OCI-LY1 (cell line): ENCODE data around the gene TBC1D2B.

Source experiments
- CTCF ChIP-seq: fragments of 200-600 bp; sonication (generic), shearing (Covaris generic); IDR thresholded peaks from 2 replicates; pipeline ENCODE4 v1.5.1; 2017; ENCODE audit warnings: mild to moderate bottlenecking, antibody characterized with exemption, low read length, moderate library complexity, mixed read lengths
- EZH2 ChIP-seq: fragments of 200-600 bp; sonication (generic), shearing (Covaris generic); IDR thresholded peaks from 2 replicates; pipeline ENCODE4 v1.8.0; 2017; ENCODE audit warnings: borderline replicate concordance, mixed run types, mild to moderate bottlenecking, antibody characterized with exemption, low read length, moderate library complexity, mixed read lengths

GRCh38 chr15:78034495-78035191 is 42.9 kb downstream of the TBC1D2B start:
- TF ChIP-seq CTCF (no peak), EZH2 (no peak)
